CD8-positive, alpha-beta memory T cell (primary cell): ENCODE measurements around the gene RLN3. TPM values are rescaled to one million over a fixed set of nuclear protein-coding genes. Genes with fewer than 3 reads are reported as not detected.

Source experiments
- CTCF ChIA-PET: fragments of 350-600 bp; sonication (Branson Sonifier 250); formaldehyde crosslinking; loops from one replicate; lab custom pipeline; 2021; ENCODE audit warnings: antibody characterized with exemption; lab: Charles Lee
- POLR2A ChIA-PET: fragments of 350-600 bp; sonication (Branson Sonifier 250); formaldehyde crosslinking; loops from one replicate; lab custom pipeline; 2021; ENCODE audit warnings: antibody characterized with exemption; lab: Charles Lee
- DNase-seq, 5 donors: peaks; one replicate each; pipeline versions ENCODE4 v3.0.0 to v3.0.0-alpha.2; 2020 to 2022; ENCODE audit warnings: mixed read lengths in 1 of 5
- H3K27ac ChIP-seq: one replicate; pipeline ENCODE4 v1.7.0; 2013; ENCODE audit warnings: low read depth, mild to moderate bottlenecking, low read length, moderate library complexity
- H3K27me3 ChIP-seq: 2 replicates; pipeline ENCODE4 v1.7.0; 2013; ENCODE audit warnings: low read length, mild to moderate bottlenecking; ENCODE audit not compliant: insufficient read depth, poor library complexity, severe bottlenecking
- H3K36me3 ChIP-seq: 2 replicates; pipeline ENCODE4 v1.7.0; 2013; ENCODE audit warnings: mild to moderate bottlenecking, low read length, moderate library complexity; ENCODE audit not compliant: insufficient read depth
- H3K4me1 ChIP-seq: 2 replicates; pipeline ENCODE4 v1.7.0; 2013; ENCODE audit warnings: mild to moderate bottlenecking, low read length, moderate library complexity; ENCODE audit not compliant: insufficient read depth
- H3K4me3 ChIP-seq: 2 replicates; pipeline ENCODE4 v1.7.0; 2013; ENCODE audit warnings: mild to moderate bottlenecking, low read length
- H3K9me3 ChIP-seq: 2 replicates; pipeline ENCODE4 v1.7.0; 2013; ENCODE audit warnings: mild to moderate bottlenecking, low read length
- H3K27ac Mint-ChIP-seq, 8 donors: one replicate each; pipeline ENCODE4 v1.8.0; 2020 to 2021; ENCODE audit warnings: mixed read lengths in 8 of 8, mild to moderate bottlenecking in 6 of 8, inconsistent platforms in 3 of 8, moderate library complexity in 3 of 8
- H3K27me3 Mint-ChIP-seq, 2 donors: one replicate each; pipeline ENCODE4 v1.8.0; 2020 to 2021; ENCODE audit warnings: mixed read lengths in 2 of 2, mild to moderate bottlenecking in 1 of 2, moderate library complexity in 1 of 2
- H3K36me3 Mint-ChIP-seq, 3 donors: one replicate each; pipeline ENCODE4 v1.8.0; 2020 to 2021; ENCODE audit warnings: mixed read lengths in 3 of 3, inconsistent platforms in 1 of 3, mild to moderate bottlenecking in 1 of 3
- H3K4me1 Mint-ChIP-seq, 3 donors: one replicate each; pipeline ENCODE4 v1.8.0; 2020 to 2021; ENCODE audit warnings: mixed read lengths in 3 of 3, inconsistent platforms in 1 of 3, mild to moderate bottlenecking in 1 of 3
- H3K4me3 Mint-ChIP-seq, 7 donors: one replicate each; pipeline ENCODE4 v1.8.0; 2020 to 2021; ENCODE audit warnings: mixed read lengths in 7 of 7, mild to moderate bottlenecking in 6 of 7, moderate library complexity in 4 of 7, inconsistent platforms in 2 of 7
- H3K9me3 Mint-ChIP-seq, 5 donors: one replicate each; pipeline ENCODE4 v1.8.0; 2020 to 2022; ENCODE audit warnings: mixed read lengths in 5 of 5, mild to moderate bottlenecking in 3 of 5, moderate library complexity in 2 of 5, inconsistent platforms in 1 of 5
- polyA plus RNA-seq: library from polyadenylated mRNA; unstranded; fragments of 300-500 nt; fragmentation: Illumina TruSeq; gene quantifications from one replicate; pipeline ENCODE4 v1.2.3, GENCODE V29; 2021
- total RNA-seq, 2 experiments: library from RNA; stranded (reverse); gene quantifications; one replicate each; pipeline ENCODE4 v1.2.3, GENCODE V29; 2021

RLN3 gene
- total and polyA plus RNA-seq, 3 experiments from 2014 or later: not detected

DNA sequence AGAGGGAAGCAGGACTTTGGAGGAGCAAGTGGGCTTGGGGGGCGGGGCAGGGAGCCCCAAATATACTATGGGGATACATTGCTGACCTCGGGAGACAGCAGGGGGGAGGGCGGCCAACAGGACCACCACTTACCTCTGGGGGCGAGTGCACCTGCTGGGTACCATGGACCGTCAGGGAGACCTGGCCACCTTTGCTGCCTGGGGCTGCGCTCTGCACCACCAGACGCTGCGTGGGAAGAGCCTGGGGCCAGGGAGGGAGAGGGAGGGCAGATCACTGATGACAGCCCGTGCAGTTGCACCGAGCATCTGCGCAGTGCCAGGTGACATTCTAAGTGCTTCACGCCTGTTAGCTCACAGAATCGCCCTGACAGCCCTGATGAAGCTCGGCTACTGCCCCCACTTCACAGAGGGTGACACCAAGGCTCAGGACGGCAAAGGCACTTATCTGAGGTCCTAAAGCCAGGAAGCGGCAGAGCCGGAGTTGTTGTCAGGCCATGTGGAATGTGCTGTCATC is 45.9 kb upstream of the RLN3 start:
- no peak for DNase-seq
- H3K36me3 Mint-ChIP-seq: peaks cover 0 to 4% (median 0%) of the 10 kb centered on the region in 3 donors
- H3K27ac ChIP-seq: no peak overlapping the region
- ChIA-PET CTCF (interaction anchor here (1.0 to 1.7 kb wide), 3 partner anchors 26 to 66 kb away, joined by 3 to 4 read pairs (median 4); partner anchors contain the start of gene IL27RA), POLR2A (no interaction called here)
- no peak overlapping the region for H3K4me3 Mint-ChIP-seq
- H3K36me3 ChIP-seq: no peaks in the 10 kb centered on the region
- no peaks in the 10 kb centered on the region for H3K9me3 Mint-ChIP-seq
- H3K27ac Mint-ChIP-seq: peak overlapping the region in 4 of 8 donors; percentile 23 to 95 (median 44)
- no peaks in the 10 kb centered on the region for H3K27me3 Mint-ChIP-seq
- no peak overlapping the region for H3K4me3 ChIP-seq
- H3K9me3 ChIP-seq: no peaks in the 10 kb centered on the region
- H3K4me1 Mint-ChIP-seq: peaks cover 24 to 64% (median 27%) of the 10 kb centered on the region in 3 donors
- no peaks in the 10 kb centered on the region for H3K27me3 ChIP-seq
- peaks cover 60% of the 10 kb centered on the region for H3K4me1 ChIP-seq

- Histone ChIP-seq H3K36me3 (no peaks in the 10 kb centered on the region), H3K4me1 (peaks cover 67% of the 10 kb centered on the region), H3K27me3 (no peaks in the 10 kb centered on the region), H3K9me3 (no peaks in the 10 kb centered on the region), H3K27ac (no peak overlapping the region), H3K4me3 (no peak overlapping the region)
- DNase-seq: no peak
- H3K27me3 Mint-ChIP-seq: no peaks in the 10 kb centered on the region
- CTCF ChIA-PET: interaction anchor here (1.0 kb wide), 1 partner anchor 26 kb away, joined by 3 read pairs; no protein-coding TSS in a partner anchor
- peak overlapping the region in 7 of 8 donors; percentile 15 to 95 (median 61) for H3K27ac Mint-ChIP-seq
- no peaks in the 10 kb centered on the region for H3K9me3 Mint-ChIP-seq
- peaks cover 31 to 71% (median 34%) of the 10 kb centered on the region in 3 donors for H3K4me1 Mint-ChIP-seq
- peaks cover 0 to 4% (median 0%) of the 10 kb centered on the region in 3 donors for H3K36me3 Mint-ChIP-seq
- POLR2A ChIA-PET: no interaction called here
- H3K4me3 Mint-ChIP-seq: peak overlapping the region in 2 of 7 donors; percentile 16 to 57
Observed at GRCh38 chr19:13982773-13983172, 45.2 kb upstream of the RLN3 start.

DNA sequence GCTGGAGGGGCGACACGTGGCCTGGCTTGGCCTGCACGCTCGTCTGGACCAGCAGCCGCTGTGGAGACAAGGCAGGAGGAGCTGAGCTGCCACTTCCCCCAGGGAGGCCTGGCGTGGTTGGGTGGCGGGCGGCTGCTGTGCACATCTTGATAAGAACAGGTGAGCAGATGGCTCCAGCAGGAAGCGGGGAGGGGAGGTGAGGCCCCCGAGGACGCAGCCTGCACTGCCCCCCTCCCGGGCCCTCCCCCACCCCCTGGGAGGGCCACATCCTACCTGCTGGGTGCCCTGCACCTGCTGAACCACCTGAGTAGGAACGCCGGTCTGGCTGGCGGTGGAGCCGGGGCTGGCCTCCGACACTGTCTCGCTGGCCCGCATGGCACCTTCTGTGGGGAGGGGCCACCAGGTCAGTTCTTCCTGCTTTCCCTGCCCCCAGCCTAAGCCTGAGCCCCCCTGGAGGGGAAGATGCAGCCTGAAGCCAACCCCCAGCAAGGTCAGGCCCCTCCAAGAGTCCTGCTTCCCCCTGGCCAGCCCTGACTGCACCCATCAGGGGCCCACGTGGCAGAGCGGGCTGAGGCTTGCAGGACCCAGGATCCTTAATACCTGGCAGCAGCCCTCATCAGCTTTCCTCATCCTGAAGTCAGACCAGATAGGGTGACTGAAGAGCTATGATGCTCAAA is 44.6 kb upstream of the RLN3 start:
- Mint-ChIP-seq H3K36me3 (peaks cover 0 to 4% (median 0%) of the 10 kb centered on the region in 3 donors), H3K27ac (peak overlapping the region; percentile 50 to 95 (median 77)), H3K4me3 (peak overlapping the region in 3 of 7 donors; percentile 5 to 57 (median 16)), H3K9me3 (no peaks in the 10 kb centered on the region), H3K4me1 (peaks cover 35 to 77% (median 36%) of the 10 kb centered on the region in 3 donors), H3K27me3 (no peaks in the 10 kb centered on the region)
- Histone ChIP-seq H3K4me1 (peaks cover 73% of the 10 kb centered on the region), H3K27me3 (no peaks in the 10 kb centered on the region), H3K4me3 (no peak overlapping the region), H3K27ac (no peak overlapping the region), H3K36me3 (no peaks in the 10 kb centered on the region), H3K9me3 (no peaks in the 10 kb centered on the region)
- peak in 1 of 5 donors; percentile 63 for DNase-seq
- ChIA-PET CTCF (no interaction called here), POLR2A (no interaction called here)

DNA sequence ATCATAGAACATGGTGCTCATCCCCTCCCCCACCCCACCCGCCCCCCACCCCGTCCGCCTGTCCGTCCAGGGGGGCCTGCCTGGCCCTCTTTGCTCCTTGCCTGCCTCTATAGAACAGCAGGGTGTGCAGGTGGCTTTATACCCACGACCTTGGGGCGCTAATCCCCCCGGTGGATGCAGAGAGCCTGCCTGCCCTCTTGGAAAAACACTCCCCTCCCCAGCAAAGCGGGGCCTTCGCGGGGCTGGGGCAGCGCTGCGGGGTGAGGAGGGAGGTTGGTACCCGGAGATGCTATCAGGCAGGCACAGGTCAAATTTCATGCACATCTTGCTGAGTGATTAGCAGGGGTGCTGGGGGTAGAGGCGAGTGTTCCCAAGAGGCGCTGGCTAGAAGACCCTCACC is 43.8 kb upstream of the RLN3 start:
- POLR2A ChIA-PET: no interaction called here
- H3K27ac Mint-ChIP-seq: peak overlapping the region in 6 of 8 donors; percentile 43 to 100 (median 98)
- no peak overlapping the region for H3K27ac ChIP-seq

DNA sequence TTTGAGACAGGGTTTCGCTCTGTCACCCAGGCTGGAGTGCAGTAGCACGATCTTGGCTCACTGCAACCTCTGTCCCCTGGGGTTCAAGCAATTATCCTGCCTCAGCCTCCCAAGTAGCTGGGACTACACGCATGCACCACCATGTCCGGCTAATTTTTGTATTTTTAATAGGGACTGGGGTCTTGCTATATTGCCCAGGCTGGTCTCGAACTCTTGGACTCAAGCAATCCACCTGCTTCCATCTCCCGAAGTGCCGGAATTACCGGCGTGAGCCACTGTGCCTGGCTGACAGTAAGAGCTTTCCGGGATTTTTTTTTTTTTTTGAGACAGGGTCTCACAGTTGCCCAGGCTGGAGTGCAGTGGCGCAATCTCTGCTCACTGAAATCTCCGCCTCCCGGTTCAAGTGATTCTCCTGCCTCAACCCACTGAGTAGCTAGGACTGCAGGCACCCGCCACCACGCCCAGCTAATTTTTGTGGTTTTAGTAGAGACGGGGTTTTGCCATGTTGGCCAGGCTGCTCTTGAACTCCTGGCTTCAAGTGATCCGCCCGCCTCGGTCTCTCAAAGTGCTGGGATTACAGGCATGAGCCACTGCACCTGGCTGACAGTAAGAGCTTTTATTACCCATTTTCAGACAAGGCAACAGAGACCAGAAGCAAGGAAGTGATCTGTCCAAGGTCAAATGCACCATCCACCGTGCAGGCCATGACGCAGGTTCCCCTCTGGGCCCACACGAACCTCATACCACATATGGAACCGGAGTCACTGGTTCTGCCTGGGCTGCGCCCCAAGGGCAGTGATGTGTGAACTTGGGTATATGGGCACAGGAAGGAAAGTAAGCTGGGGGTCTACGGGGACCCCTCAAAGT is 42.8 kb upstream of the RLN3 start:
- no peaks in the 10 kb centered on the region for H3K9me3 ChIP-seq
- H3K27ac ChIP-seq: peak overlapping the region; percentile 93
- no peak for DNase-seq
- H3K27me3 ChIP-seq: no peaks in the 10 kb centered on the region
- H3K4me1 ChIP-seq: peaks cover 82% of the 10 kb centered on the region
- no peaks in the 10 kb centered on the region for H3K36me3 ChIP-seq
- CTCF ChIA-PET: interaction anchor here (1.0 to 1.3 kb wide), 4 partner anchors 14 to 63 kb away, joined by 3 to 6 read pairs (median 4); partner anchors contain the start of gene IL27RA
- peak overlapping the region; percentile 32 to 79 (median 62) for H3K4me3 Mint-ChIP-seq
- peaks cover 0 to 2% of the 10 kb centered on the region in 2 donors for H3K27me3 Mint-ChIP-seq
- H3K36me3 Mint-ChIP-seq: peaks cover 9 to 20% (median 11%) of the 10 kb centered on the region in 3 donors
- POLR2A ChIA-PET: interaction anchor here (0.6 to 1.1 kb wide), 4 partner anchors 18 to 106 kb away, joined by 3 to 13 read pairs (median 4); partner anchors contain the start of gene IL27RA
- H3K9me3 Mint-ChIP-seq: no peaks in the 10 kb centered on the region
- H3K27ac Mint-ChIP-seq: peak overlapping the region; percentile 95 to 100 (median 98)
- peaks cover 46 to 87% (median 51%) of the 10 kb centered on the region in 3 donors for H3K4me1 Mint-ChIP-seq
- H3K4me3 ChIP-seq: peak overlapping the region; percentile 59

More for the DNA sequence above, 43.8 kb upstream of the RLN3 start:
- H3K4me1 Mint-ChIP-seq: peaks cover 40 to 85% (median 42%) of the 10 kb centered on the region in 3 donors
- peaks cover 4 to 10% (median 5%) of the 10 kb centered on the region in 3 donors for H3K36me3 Mint-ChIP-seq
- H3K27me3 Mint-ChIP-seq: no peaks in the 10 kb centered on the region
- Histone ChIP-seq H3K27me3 (no peaks in the 10 kb centered on the region), H3K4me1 (peaks cover 78% of the 10 kb centered on the region), H3K4me3 (no peak overlapping the region), H3K36me3 (no peaks in the 10 kb centered on the region), H3K9me3 (no peaks in the 10 kb centered on the region)
- no peak for DNase-seq
- no peak overlapping the region for H3K4me3 Mint-ChIP-seq
- CTCF ChIA-PET: no interaction called here
- no peaks in the 10 kb centered on the region for H3K9me3 Mint-ChIP-seq

- H3K4me3 ChIP-seq: peak overlapping the region; percentile 59
- Mint-ChIP-seq H3K4me1 (peaks cover 48 to 89% (median 53%) of the 10 kb centered on the region in 3 donors), H3K27me3 (peaks cover 0 to 2% of the 10 kb centered on the region in 2 donors), H3K27ac (peak overlapping the region; percentile 95 to 100 (median 98)), H3K36me3 (peaks cover 10 to 23% (median 11%) of the 10 kb centered on the region in 3 donors), H3K9me3 (no peaks in the 10 kb centered on the region), H3K4me3 (peak overlapping the region; percentile 62 to 85 (median 68))
- H3K27me3 ChIP-seq: no peaks in the 10 kb centered on the region
- CTCF ChIA-PET: interaction anchor here (1.1 to 1.3 kb wide), 3 partner anchors 14 to 62 kb away, joined by 3 to 4 read pairs (median 3); no protein-coding TSS in a partner anchor
- no peak for DNase-seq
- H3K27ac ChIP-seq: peak overlapping the region; percentile 93
- POLR2A ChIA-PET: interaction anchor here (0.5 to 1.2 kb wide), 6 partner anchors 17 to 810 kb away, joined by 3 to 11 read pairs (median 6); partner anchors contain the start of genes IL27RA and RFX1
- peaks cover 82% of the 10 kb centered on the region for H3K4me1 ChIP-seq
- no peaks in the 10 kb centered on the region for H3K9me3 ChIP-seq
- peaks cover 2% of the 10 kb centered on the region for H3K36me3 ChIP-seq
Observed at GRCh38 chr19:13985771-13986347, 42.1 kb upstream of the RLN3 start.

DNA sequence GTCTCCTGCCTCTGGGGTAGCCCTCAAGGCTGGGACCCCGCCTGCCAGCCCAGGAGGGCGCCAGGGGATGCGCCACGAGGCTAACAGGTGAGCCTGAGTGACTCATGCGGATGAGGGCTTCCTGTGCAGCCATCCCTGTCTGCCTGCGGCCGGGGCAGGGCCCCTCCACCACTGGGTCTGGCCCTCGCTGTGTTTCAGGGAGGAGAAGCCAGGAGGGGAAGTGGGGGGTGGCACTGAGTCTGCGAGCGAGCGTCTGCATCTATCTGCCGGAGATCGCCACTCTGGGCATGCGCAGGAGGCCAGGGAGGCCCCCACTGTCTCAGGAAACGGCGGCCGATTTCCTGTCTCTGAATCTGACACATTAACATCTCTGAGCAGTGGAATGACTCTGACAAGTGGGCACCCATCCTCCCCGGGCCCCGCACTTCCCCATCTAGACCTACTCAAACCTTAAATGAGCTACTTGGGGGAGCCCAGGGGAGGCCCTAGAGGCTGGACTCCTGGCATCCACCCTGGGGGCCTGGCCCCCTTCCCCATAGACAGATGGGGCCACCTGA is 41.5 kb upstream of the RLN3 start:
- POLR2A ChIA-PET: interaction anchor here (0.5 to 2.1 kb wide), 6 partner anchors 17 to 811 kb away, joined by 3 to 11 read pairs (median 7); partner anchors contain the start of genes IL27RA and RFX1
- peak overlapping the region; percentile 95 to 100 (median 98) for H3K27ac Mint-ChIP-seq
- H3K4me1 ChIP-seq: peaks cover 82% of the 10 kb centered on the region

More for the DNA sequence above, 41.5 kb upstream of the RLN3 start:
- Mint-ChIP-seq H3K27me3 (peaks cover 0 to 2% of the 10 kb centered on the region in 2 donors), H3K36me3 (peaks cover 13 to 28% (median 16%) of the 10 kb centered on the region in 3 donors), H3K4me3 (peak overlapping the region; percentile 22 to 85 (median 69)), H3K9me3 (no peaks in the 10 kb centered on the region), H3K4me1 (peaks cover 51 to 93% (median 59%) of the 10 kb centered on the region in 3 donors)
- Histone ChIP-seq H3K27ac (peak overlapping the region; percentile 93), H3K4me3 (peak overlapping the region; percentile 59), H3K27me3 (no peaks in the 10 kb centered on the region), H3K9me3 (no peaks in the 10 kb centered on the region), H3K36me3 (peaks cover 5% of the 10 kb centered on the region)
- peak; percentile 97 to 100 (median 99) for DNase-seq
- CTCF ChIA-PET: no interaction called here
